ENCODE results near the gene ADI1. TPM values are rescaled to one million over a fixed set of nuclear protein-coding genes. Genes with fewer than 3 reads are reported as not detected.

ADI1 gene
- total and polyA plus RNA-seq, 7 donors: 42.5 to 137 (median 43.7) TPM

DNA sequence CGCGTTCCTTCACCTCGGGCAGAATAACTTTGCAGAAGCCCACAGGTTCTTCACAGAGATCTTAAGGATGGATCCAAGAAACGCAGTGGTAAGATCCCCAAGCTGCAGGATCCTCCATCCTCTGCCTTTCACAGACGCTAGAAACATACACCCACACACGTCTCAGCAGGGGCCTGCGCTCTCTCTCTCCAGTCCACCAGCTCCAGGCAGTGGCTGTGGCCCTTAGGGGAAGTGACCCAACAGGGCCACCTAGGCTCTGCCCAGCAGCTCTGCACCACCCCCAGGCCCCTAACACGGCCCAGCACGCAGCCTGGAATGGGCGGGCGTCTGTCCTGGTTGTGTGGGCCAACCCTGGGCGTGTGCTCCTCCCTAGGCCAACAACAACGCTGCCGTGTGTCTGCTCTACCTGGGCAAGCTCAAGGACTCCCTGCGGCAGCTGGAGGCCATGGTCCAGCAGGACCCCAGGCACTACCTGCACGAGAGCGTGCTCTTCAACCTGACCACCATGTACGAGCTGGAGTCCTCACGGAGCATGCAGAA is 40.4 kb downstream of the ADI1 start:
- Histone ChIP-seq H3K27me3 (ENCODE audit: insufficient read depth in 3 of 3, low read length in 2 of 3) (no peaks in the 10 kb centered on the region), H3K9me3 (no peaks in the 10 kb centered on the region), H3K4me3 (no peak overlapping the region), H3K27ac (no peak overlapping the region), H3K36me3 (ENCODE audit: insufficient read depth in 1 of 2, low read depth in 1 of 2) (peaks cover 0 to 36% of the 10 kb centered on the region in 2 donors), H3K4me1 (peaks cover 23% of the 10 kb centered on the region)
- ATAC-seq: no peak
- intact Hi-C loops (cut with DNase I): loop anchor here (5.0 kb wide), 2 partner anchors 33 to 38 kb away; partner anchors contain the start of gene ADI1 (in 1 of the 2)
- TF ChIP-seq, protein P1, sequence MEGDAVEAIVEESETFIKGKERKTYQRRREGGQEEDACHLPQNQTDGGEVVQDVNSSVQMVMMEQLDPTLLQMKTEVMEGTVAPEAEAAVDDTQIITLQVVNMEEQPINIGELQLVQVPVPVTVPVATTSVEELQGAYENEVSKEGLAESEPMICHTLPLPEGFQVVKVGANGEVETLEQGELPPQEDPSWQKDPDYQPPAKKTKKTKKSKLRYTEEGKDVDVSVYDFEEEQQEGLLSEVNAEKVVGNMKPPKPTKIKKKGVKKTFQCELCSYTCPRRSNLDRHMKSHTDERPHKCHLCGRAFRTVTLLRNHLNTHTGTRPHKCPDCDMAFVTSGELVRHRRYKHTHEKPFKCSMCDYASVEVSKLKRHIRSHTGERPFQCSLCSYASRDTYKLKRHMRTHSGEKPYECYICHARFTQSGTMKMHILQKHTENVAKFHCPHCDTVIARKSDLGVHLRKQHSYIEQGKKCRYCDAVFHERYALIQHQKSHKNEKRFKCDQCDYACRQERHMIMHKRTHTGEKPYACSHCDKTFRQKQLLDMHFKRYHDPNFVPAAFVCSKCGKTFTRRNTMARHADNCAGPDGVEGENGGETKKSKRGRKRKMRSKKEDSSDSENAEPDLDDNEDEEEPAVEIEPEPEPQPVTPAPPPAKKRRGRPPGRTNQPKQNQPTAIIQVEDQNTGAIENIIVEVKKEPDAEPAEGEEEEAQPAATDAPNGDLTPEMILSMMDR (IDR thresholded peaks at IDR 0.05): no peak
- 94 to 96% (median 95%) methylated on average over 19 of the region's 19 CpGs for WGBS, 3 donors
- DNase-seq: peak in 1 of 2 donors; percentile 23

- DNase-seq (no peak), ATAC-seq (peak in 2 of 4 donors; percentile 10 to 26)
- Histone ChIP-seq H3K4me1 (peaks cover 35% of the 10 kb centered on the region), H3K27me3 (ENCODE audit: insufficient read depth in 3 of 3, low read length in 2 of 3) (no peaks in the 10 kb centered on the region), H3K9me3 (no peaks in the 10 kb centered on the region), H3K36me3 (ENCODE audit: insufficient read depth in 1 of 2, low read depth in 1 of 2) (peaks cover 0 to 37% of the 10 kb centered on the region in 2 donors), H3K27ac (peak overlapping the region; percentile 81), H3K4me3 (peak overlapping the region; percentile 22)
- WGBS, 3 donors: 53 to 69% (median 65%) methylated on average over 5 of the region's 5 CpGs
- TF ChIP-seq, protein P1 (IDR thresholded peaks at IDR 0.05): no peak
- intact Hi-C loops (cut with DNase I): loop anchor here (5.0 kb wide), 2 partner anchors 35 to 40 kb away; partner anchors contain the start of gene ADI1 (in 1 of the 2)
Observed at GRCh38 chr2:3476985-3477327, 42.4 kb downstream of the ADI1 start.

GRCh38 chr2:3476321-3476984 is 42.9 kb downstream of the ADI1 start:
- peak; percentile 12 to 59 for DNase-seq
- peaks cover 0 to 37% of the 10 kb centered on the region in 2 donors for H3K36me3 ChIP-seq (ENCODE audit: insufficient read depth in 1 of 2, low read depth in 1 of 2)
- peak overlapping the region; percentile 81 for H3K27ac ChIP-seq

DNA sequence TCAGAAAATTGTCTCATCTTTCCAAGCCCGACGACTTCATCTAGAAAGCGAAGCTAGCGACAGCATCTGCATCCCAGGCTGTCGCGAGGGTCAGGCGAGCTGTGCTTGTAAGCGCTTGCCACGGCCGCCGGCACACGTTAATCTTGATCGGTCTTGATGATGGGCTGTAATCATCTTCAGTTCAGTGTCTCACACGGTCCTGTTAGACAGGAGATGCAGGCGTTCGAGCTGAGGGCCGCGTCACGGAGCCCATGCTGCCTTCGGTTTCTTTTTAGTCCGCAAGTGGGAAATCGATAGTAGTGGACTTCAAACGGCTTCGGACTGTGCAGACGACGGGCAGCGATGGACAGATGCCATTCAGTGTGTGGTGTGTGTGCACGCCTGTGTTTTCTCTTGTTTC is 43.6 kb downstream of the ADI1 start:
- H3K4me3 ChIP-seq: peak overlapping the region; percentile 22
- peak overlapping the region; percentile 81 for H3K27ac ChIP-seq
- intact Hi-C loops (cut with DNase I): loop anchor here (5.0 kb wide), 2 partner anchors 37 to 42 kb away; partner anchors contain the start of gene ADI1 (in 1 of the 2)
- H3K4me1 ChIP-seq: peaks cover 45% of the 10 kb centered on the region
- H3K27me3 ChIP-seq (ENCODE audit: insufficient read depth in 3 of 3, low read length in 2 of 3): no peaks in the 10 kb centered on the region
- H3K9me3 ChIP-seq: no peaks in the 10 kb centered on the region
- no peak for ATAC-seq
- H3K36me3 ChIP-seq (ENCODE audit: insufficient read depth in 1 of 2, low read depth in 1 of 2): peaks cover 0 to 37% of the 10 kb centered on the region in 2 donors
- 51 to 62% (median 60%) methylated on average over 28 of the region's 28 CpGs for WGBS, 3 donors
- DNase-seq: peak in 1 of 2 donors; percentile 38
- TF ChIP-seq, protein P1 (IDR thresholded peaks at IDR 0.05): no peak

More at GRCh38 chr2:3476321-3476984, 42.9 kb downstream of the ADI1 start:
- intact Hi-C loops (cut with DNase I): loop anchor here (5.0 kb wide), 2 partner anchors 36 to 41 kb away; partner anchors contain the start of gene ADI1 (in 1 of the 2)
- H3K4me1 ChIP-seq: peaks cover 40% of the 10 kb centered on the region
- peak overlapping the region; percentile 22 for H3K4me3 ChIP-seq
- TF ChIP-seq, protein P1 (IDR thresholded peaks at IDR 0.05): no peak
- 35 to 49% (median 37%) methylated on average over 14 of the region's 14 CpGs for WGBS, 3 donors
- no peaks in the 10 kb centered on the region for H3K9me3 ChIP-seq
- peak; percentile 79 to 91 (median 85) for ATAC-seq
- H3K27me3 ChIP-seq (ENCODE audit: insufficient read depth in 3 of 3, low read length in 2 of 3): no peaks in the 10 kb centered on the region

Measured in psoas muscle (tissue), 8 donors.